Measurements from ENCODE around the gene DPF3. TPM values are rescaled to one million over a fixed set of nuclear protein-coding genes. Genes with fewer than 3 reads are reported as not detected.

DPF3 gene
- total and polyA plus RNA-seq, 2 experiments from 2014 or later, result 6.8 to 7.9 TPM

DNA sequence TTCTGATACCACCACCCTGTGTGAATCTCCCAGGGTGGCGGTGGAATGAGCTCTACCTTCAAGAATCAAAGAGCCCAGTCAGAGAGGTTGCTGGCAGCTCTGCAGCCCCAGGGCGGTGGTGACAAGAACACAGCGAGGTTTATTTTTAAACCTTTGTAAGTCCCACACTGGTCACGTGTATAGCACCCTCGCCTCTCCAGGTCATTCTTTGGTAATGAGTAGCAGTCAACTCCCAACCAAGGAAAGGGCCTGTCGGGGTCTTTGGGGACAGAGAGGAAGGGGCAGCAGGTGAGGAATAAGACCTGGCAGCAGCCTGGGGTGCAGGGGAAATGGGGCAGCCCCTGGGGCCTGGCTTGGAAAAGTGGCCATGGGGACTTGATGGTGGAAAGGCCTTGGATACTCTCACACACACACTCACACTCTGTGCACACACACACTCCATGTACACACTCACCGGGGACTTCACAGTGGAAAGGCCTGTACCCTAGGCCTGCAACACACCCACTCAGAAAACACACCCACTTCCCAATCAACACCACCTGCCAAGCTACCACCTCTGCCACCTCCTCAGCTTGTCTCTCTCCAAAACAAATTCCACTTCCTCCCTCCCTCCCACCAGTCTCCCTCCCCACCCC lies 178.6 kb downstream of the DPF3 start:
- H3K36me3 ChIP-seq (ENCODE audit: low read depth), result no peaks in the 10 kb centered on the region
- no peaks in the 10 kb centered on the region for H3K4me1 ChIP-seq (ENCODE audit: insufficient read depth)
- H3K27ac ChIP-seq, result no peak overlapping the region
- no peaks in the 10 kb centered on the region for H3K9me3 ChIP-seq (ENCODE audit: low read depth)
- WGBS, 2 experiments (ENCODE audit: low coverage in 1 of 2, low lambda C conversion rate in 2 of 2, missing lambda C conversion rate in 2 of 2), result 71 to 72% methylated on average over 7 of the region's 7 CpGs
- H3F3A ChIP-seq (ENCODE audit: insufficient read depth), result no peaks in the 10 kb centered on the region
- no peak overlapping the region for H3K4me3 ChIP-seq
- H3K9me2 ChIP-seq (ENCODE audit: insufficient read depth), result no peaks in the 10 kb centered on the region
- no peak overlapping the region for H2AFZ ChIP-seq
- in situ Hi-C loops (cut with MboI), result no loop called here
- no peaks in the 10 kb centered on the region for H3K27me3 ChIP-seq (replicated peaks; ENCODE audit: insufficient read depth)
- no peak overlapping the region for H3K9ac ChIP-seq
- H3K79me2 ChIP-seq (ENCODE audit: insufficient read depth), result no peaks in the 10 kb centered on the region
- H3K4me2 ChIP-seq (ENCODE audit: unreplicated experiment), result no peak overlapping the region
- peak; percentile 26 for DNase-seq
- no peaks in the 10 kb centered on the region for H4K20me1 ChIP-seq (ENCODE audit: insufficient read depth)
- TF ChIP-seq EZH2phosphoT487 (IDR thresholded peaks at IDR 0.05; ENCODE audit: insufficient read depth, low read depth), result no peak
- no peak for TF ChIP-seq EZH2 (IDR thresholded peaks at IDR 0.05; ENCODE audit: insufficient read depth, poor library complexity, severe bottlenecking)

DNA sequence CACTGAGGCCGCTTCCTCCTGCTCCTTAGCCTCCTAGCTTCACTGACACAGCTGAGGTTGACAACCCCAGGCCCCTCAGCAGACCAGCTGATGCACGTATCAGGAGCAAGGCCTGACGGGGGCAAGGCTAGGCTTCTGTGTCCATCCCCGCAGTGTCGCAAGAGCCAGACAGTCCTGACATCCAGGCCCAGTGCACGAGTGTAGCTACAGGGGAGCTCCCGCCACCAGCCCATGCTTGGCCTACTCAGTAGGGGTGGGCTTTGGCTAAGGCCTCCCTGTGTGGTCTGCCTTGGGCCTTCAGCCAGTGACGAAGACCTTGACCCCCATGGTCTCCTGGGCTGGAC lies 179.1 kb downstream of the DPF3 start:
- H2AFZ ChIP-seq, result no peak overlapping the region
- in situ Hi-C loops (cut with MboI), result no loop called here
- WGBS, 2 experiments (ENCODE audit: low coverage in 1 of 2, low lambda C conversion rate in 2 of 2, missing lambda C conversion rate in 2 of 2), result 85 to 86% methylated on average over 8 of the region's 8 CpGs
- no peak for DNase-seq
- H3K27me3 ChIP-seq (replicated peaks; ENCODE audit: insufficient read depth), result no peaks in the 10 kb centered on the region
- no peak overlapping the region for H3K27ac ChIP-seq
- H3K9me3 ChIP-seq (ENCODE audit: low read depth), result no peaks in the 10 kb centered on the region
- no peaks in the 10 kb centered on the region for H3K9me2 ChIP-seq (ENCODE audit: insufficient read depth)
- H3K9ac ChIP-seq, result no peak overlapping the region
- H3K4me1 ChIP-seq (ENCODE audit: insufficient read depth), result no peaks in the 10 kb centered on the region
- H3F3A ChIP-seq (ENCODE audit: insufficient read depth), result no peaks in the 10 kb centered on the region
- no peaks in the 10 kb centered on the region for H3K36me3 ChIP-seq (ENCODE audit: low read depth)
- no peaks in the 10 kb centered on the region for H3K79me2 ChIP-seq (ENCODE audit: insufficient read depth)
- H4K20me1 ChIP-seq (ENCODE audit: insufficient read depth), result no peaks in the 10 kb centered on the region
- no peak overlapping the region for H3K4me2 ChIP-seq (ENCODE audit: unreplicated experiment)
- TF ChIP-seq EZH2 (IDR thresholded peaks at IDR 0.05; ENCODE audit: insufficient read depth, poor library complexity, severe bottlenecking) (no peak), EZH2phosphoT487 (IDR thresholded peaks at IDR 0.05; ENCODE audit: insufficient read depth, low read depth) (no peak)
- H3K4me3 ChIP-seq, result no peak overlapping the region

DNA sequence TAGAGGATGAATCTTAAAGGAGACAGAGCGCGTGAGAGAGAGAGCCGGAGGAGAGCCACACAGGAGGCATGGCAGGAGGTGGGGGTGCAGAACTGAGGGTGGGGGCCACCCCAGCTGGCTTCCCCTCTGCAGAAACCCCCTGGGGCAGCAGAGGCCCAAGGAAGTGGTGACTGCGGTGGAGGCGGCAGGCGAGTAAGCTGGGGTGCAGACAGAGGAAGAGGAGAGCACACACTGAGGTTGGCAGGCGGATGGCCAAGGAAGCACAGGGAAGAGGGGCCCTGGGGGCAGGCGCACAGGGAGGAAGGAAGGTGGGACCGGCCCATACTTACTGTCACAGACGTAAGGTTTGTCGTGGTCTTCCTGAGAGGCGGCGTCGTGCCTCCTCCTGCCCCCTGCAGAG lies 179.8 kb downstream of the DPF3 start:
- no peak for DNase-seq
- H3K9ac ChIP-seq, result no peak overlapping the region

DNA sequence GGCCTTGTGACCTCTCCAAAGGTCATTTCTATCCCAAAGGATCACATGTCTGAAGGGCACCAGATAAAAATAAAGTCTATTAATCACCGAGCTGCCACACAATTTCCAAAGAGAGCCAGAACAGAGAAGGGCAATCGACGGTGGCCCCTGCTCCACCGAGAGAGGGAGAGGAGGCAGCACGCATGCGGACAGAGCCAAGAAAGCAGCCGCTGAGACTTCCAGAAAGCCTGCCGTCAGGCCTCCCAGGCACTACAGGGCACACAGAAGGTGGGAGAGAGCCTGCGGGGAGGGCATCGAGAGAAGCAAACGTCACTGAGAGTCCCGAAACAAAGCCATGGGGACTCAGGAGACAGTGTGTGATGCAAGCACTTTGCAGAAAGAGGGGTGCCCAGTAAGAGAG lies 182.0 kb downstream of the DPF3 start:
- in situ Hi-C loops (cut with MboI), result no loop called here
- Histone ChIP-seq H2AFZ (no peak overlapping the region), H3K27me3 (replicated peaks; ENCODE audit: insufficient read depth) (no peaks in the 10 kb centered on the region), H3F3A (ENCODE audit: insufficient read depth) (no peaks in the 10 kb centered on the region), H3K9me3 (ENCODE audit: low read depth) (no peaks in the 10 kb centered on the region), H3K9ac (no peak overlapping the region), H3K9me2 (ENCODE audit: insufficient read depth) (no peaks in the 10 kb centered on the region), H3K79me2 (ENCODE audit: insufficient read depth) (no peaks in the 10 kb centered on the region), H3K27ac (no peak overlapping the region), H3K4me2 (ENCODE audit: unreplicated experiment) (no peak overlapping the region), H3K36me3 (ENCODE audit: low read depth) (0 out of 2 replicates have a peak, but pooled peaks cover 5% of the 10 kb centered on the region), H3K4me3 (no peak overlapping the region), H3K4me1 (ENCODE audit: insufficient read depth) (no peaks in the 10 kb centered on the region), H4K20me1 (ENCODE audit: insufficient read depth) (no peaks in the 10 kb centered on the region)
- no peak for DNase-seq
- TF ChIP-seq EZH2phosphoT487 (IDR thresholded peaks at IDR 0.05; ENCODE audit: insufficient read depth, low read depth) (no peak), EZH2 (IDR thresholded peaks at IDR 0.05; ENCODE audit: insufficient read depth, poor library complexity, severe bottlenecking) (no peak)
- 89 to 98% methylated on average over 12 of the region's 12 CpGs for WGBS, 2 experiments (ENCODE audit: low coverage in 1 of 2, low lambda C conversion rate in 2 of 2, missing lambda C conversion rate in 2 of 2)

More for the DNA sequence above, 179.8 kb downstream of the DPF3 start:
- TF ChIP-seq EZH2 (IDR thresholded peaks at IDR 0.05; ENCODE audit: insufficient read depth, poor library complexity, severe bottlenecking), result no peak
- TF ChIP-seq EZH2phosphoT487 (IDR thresholded peaks at IDR 0.05; ENCODE audit: insufficient read depth, low read depth), result no peak
- Histone ChIP-seq H2AFZ (no peak overlapping the region), H3K27me3 (replicated peaks; ENCODE audit: insufficient read depth) (no peaks in the 10 kb centered on the region), H3K9me3 (ENCODE audit: low read depth) (no peaks in the 10 kb centered on the region), H3K36me3 (ENCODE audit: low read depth) (no peaks in the 10 kb centered on the region), H3K9me2 (ENCODE audit: insufficient read depth) (no peaks in the 10 kb centered on the region), H4K20me1 (ENCODE audit: insufficient read depth) (no peaks in the 10 kb centered on the region), H3K27ac (no peak overlapping the region), H3K4me2 (ENCODE audit: unreplicated experiment) (no peak overlapping the region), H3F3A (ENCODE audit: insufficient read depth) (no peaks in the 10 kb centered on the region), H3K79me2 (ENCODE audit: insufficient read depth) (no peaks in the 10 kb centered on the region), H3K4me1 (ENCODE audit: insufficient read depth) (no peaks in the 10 kb centered on the region), H3K4me3 (no peak overlapping the region)
- in situ Hi-C loops (cut with MboI), result no loop called here
- 94 to 97% methylated on average over 13 to 14 of the region's 14 CpGs for WGBS, 2 experiments (ENCODE audit: low coverage in 1 of 2, low lambda C conversion rate in 2 of 2, missing lambda C conversion rate in 2 of 2)

Data from GM23248 (cell line).